NCI-H748 treated with DMSO at 0.1 percent for 48 hours (cell line): ENCODE results near the gene KLK13.

Experiments used
- DNase-seq: peaks from one replicate; lab custom pipeline; 2025; lab: John Stamatoyannopoulos, UW

Gene KLK13

DNA sequence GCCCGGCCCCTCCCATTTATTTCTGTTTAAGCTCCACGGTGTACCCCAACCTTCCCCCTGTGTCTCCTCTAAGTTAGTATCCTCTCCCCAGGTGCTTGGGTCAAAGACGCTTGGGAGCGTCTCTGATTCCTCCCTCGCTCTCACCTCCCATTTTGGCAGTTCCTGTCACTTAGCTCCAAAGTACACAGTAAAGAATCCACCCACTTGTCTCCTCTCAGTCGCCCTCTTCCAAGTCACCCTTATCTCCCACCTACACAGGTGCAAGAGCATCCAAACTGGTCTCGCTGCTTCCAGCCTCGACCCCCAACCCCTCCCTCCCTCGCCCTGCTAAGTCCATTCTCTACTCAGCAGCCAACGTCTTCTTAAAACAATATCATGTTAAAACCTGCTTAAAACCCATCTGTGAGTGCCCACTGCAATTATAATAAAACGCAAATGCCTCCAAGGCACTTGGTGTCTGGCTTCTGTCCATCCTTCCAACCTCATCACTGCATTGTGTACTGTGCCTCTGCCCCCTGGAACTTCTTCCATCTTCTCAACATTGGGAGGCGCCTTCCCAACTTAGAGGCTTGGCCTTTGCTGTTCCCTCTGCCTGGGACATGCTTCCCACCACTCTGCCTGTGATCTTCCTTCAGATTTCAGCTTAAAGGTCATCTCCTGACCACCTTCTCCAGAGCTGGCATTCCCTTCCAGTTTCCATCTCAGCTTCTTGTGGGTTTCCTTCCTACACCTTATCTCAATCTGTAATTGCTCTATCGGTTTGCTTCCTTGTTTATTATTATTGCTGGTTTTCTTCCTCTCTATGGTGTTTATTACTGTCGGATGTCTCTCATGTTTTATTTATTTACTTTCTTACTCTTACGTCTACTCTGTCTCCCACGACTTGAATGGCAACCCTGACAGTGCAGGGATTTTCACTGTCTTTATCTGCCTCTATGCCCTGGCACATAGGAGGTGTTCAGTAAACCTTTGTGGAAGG, 27.3 kb upstream of the KLK13 start:
- peak; percentile 48 for DNase-seq

DNA sequence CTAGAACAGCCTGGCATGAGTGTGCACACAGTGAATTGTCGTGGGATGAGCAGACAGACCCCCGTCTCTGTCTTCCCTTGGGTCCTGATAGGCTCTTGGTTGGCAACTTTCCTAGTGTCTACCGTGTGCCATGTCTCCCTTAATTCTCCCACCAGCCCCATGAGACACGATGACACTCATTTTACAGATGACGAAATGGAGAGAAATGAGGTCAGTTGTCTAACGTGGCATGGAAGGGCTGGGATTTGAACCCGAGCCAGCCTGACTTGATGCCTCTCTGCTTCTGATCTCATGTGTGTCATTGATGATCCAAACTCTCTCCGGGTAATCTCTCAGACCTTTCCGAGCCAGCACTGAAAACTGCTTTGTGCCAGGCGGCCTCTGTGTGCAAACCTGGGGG, 26.2 kb upstream of the KLK13 start:
- no peak for DNase-seq

GRCh38 chr19:51090471-51090870, 25.6 kb upstream of the KLK13 start:
- DNase-seq, result no peak

DNA sequence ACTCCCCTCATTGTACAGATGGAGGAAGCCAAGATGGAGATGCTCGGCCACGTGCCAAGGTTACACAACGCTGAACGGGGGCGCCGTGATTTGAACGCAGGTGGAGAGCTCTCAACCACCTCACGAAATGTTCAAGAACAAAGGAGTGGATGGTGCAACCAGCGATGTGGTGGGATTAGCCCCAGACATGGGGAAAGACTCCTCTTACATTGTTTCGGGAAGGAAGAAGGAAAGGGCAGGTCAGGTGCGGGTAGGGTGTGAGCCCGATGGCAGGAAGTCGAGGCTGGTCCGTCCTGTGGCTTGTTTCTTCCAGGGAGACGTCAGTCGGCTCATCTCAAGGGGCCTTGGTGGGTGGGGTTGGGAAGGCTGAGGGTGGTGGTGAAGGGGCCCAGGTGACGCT, 24.9 kb upstream of the KLK13 start:
- no peak for DNase-seq

DNA sequence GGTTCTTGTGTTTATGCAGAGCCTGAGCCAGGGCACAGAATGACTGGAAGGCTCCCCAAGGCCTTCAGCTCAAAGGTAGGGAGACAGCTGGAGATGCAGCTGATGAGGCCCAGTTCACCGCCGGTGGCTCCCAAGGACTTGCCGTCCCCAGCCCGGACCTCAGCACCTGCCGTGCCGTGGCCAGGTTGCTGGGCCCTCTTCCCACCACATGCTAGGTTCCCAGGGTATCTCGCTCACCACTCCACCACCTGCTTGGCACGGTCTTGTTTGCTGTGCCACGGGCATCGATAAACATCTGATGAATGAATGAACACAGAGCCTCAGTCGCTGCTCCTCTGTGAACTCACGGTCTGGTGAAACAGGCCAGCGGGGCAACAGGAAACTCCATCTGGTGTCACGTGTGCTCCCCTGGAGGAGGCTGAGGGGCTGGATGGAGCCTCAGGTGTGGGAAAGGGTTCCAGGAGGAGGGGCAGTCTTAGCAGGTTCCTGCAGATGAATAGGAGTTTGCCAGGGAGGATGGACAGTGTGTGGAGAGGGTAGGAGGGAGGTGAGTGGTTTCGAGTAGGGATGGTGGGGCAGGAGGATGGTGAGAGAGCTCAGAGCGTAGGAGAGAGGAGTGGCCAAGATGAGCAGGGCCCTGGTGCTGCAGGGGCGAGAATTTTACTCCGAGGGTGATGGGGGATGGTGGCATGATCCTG, 21.4 kb upstream of the KLK13 start:
- no peak for DNase-seq

DNA sequence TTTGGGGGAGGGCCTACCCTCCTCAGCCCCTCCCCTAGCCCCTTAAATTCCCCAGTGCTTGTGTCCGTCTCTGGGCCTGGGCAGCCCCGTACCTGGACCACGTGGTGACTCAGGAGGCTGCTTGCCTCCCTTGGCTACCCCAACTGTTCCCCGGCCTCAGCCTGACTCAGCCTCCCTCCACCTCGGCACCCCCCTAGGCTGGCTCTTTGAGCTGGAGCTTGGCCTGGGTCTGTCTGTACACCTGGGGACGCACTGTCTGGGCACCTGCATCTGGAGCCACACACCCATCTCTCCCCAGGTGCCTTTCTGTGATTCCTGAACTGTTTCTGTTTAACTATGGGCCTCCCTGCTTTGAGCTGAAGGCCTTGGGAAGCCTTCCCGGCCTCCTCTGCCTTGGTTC, 19.6 kb upstream of the KLK13 start:
- no peak for DNase-seq

GRCh38 chr19:51083783-51084182, 18.9 kb upstream of the KLK13 start:
- DNase-seq, result no peak

DNA sequence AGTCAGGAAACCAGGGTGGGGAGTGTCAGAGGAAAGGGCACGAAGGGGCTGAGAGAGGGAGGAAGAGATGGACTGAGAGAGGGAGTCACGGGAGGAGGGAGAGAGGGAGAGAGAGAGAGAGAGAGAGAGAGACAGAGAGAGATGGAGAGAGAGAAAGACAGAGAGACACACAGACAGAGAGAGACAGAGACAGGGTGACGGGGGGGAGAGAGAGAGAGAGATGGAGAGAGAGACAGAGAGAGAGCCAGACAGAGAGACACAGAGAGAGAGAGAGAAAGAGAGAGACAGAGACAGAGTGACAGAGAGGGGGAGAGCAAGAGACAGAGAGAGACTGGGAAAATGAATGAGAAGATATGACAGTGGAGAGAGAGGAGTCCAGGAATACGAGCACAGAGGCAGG, 18.3 kb upstream of the KLK13 start:
- no peak for DNase-seq

DNA sequence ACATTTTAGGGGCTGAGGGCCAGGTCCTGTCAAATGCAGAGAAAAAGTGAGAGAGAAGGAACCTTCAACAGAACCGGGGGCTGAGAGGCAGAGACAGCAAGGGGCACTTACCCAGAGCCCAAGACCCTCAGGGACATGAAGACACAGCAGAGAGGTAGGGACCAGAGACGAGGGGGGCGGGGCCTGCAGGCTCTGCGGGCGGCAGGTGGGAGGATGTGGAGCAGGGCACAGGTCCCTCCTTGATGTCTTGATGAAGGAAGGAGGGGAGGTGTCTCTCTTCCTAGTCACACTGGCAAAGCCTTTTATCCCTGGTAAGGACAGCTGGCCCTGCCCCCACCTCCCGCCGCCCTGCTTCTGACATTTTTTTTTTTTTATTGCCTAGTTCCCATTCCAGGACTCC, 17.7 kb upstream of the KLK13 start, which contains the start of gene KLK14:
Gene KLK14 (minus strand): TSS at position 277 of the 400 bp plus-strand sequence. CDS start 273 bp downstream, at position 4.
- no peak for DNase-seq

DNA sequence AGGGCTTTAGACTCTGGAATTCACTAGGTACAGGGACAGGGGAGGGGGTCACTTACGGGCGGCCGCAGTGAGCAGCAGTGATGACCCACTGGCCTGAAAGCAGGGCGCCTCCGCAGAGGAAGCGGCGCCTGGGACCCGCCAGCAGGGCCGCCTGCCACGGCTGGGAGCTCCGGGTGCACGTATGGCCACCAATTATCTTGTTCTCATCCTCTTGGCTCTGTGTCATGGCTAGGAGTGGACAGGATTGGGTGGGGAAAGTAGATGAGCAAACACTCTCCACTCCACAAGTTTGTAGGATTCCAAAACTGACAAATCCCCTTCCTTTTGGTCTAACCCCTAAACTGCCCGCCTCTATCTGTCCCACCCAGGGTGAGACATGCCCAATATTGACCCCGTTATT, 16.6 kb upstream of the KLK13 start:
- no peak for DNase-seq

DNA sequence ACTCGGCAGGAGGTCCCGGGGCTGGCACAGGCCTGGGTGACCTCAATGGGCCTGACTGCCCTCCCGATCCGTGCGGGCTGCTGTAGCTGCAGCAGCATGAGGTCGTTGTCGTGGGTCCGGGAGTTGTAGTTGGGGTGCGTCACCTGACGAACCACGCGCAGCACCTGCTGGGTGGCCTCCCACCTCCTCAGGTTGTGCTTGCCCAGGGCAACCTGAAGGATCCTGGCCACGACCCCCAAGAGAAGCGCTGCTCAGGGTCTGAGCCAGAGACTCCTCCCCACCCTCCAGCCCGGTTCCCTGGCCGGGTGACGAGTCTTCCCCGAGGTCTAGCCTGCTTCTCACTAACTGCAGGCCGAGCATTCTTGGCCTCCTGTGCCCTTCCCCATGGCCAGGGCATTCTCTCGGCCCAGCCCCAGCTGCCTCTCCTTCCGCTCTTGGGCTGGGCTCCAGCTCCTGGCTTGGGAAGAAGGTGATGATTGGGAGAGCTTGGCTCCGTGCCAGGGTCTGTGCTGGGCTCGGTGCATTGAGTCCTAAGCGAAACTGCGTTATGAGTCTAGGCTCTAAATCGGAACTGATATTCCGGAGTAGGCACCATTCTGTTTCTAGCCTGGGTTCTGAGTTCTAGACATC, 14.7 kb upstream of the KLK13 start:
- no peak for DNase-seq

DNA sequence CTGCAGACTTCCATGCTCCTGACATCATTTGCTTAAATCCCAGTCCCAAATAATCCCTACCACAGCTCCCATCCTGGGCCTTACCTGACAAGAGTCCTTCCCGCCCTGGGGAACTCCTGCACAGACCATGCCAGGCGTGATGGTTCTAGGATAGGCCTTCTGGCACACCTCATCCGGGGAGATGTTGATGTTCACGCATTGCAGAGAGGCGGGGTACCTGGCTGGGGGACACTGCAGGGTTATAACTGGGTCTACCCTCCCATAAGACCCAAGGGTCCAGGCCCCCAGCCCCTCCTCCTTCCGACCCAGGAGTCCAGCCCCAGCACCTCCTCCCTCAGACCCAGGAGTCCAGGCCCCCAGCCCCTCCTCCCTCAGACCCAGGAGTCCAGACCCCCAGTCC, 13.8 kb upstream of the KLK13 start:
- DNase-seq, result no peak

DNA sequence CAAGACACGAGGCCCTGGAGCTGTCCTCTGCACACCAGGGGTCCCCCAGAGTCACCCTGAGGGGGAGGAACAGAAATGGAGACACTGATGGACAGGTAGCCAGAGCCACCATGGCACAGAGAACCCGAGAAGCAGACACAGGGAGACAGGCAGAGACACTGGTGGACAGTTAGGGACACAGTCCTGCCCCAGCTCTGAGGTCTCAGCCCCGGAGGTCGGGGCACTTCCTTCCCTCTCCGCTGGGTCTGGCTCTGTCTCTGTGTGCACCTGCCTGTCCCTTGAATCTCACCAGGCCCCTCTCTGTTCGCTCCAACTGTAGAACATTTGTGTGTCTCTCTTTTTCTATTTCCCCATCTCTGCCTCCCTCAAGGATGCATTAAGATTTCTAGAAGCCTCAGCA, 13.2 kb upstream of the KLK13 start:
- DNase-seq, result no peak

- DNase-seq, result no peak
Measured at GRCh38 chr19:51076631-51077213, 11.8 kb upstream of the KLK13 start.

GRCh38 chr19:51075998-51076397, 11.1 kb upstream of the KLK13 start:
- no peak for DNase-seq

DNA sequence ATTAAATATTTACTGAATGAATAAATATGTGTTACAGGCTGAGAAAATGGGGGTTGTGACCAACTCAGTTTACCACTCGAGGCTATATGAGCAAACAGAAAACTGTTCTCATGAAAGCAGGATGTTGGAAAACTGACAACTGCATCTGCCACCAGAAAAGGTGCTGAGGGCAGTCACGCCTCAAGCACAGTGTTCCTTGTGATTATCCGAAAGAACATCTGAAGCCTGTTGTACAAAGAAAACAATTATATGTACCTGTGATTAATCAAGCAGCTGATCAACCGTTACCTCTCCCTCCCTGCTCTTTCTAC, 6.2 kb upstream of the KLK13 start:
- DNase-seq, result peak; percentile 96

GRCh38 chr19:51070334-51071094, 5.6 kb upstream of the KLK13 start:
- peak; percentile 73 for DNase-seq

DNA sequence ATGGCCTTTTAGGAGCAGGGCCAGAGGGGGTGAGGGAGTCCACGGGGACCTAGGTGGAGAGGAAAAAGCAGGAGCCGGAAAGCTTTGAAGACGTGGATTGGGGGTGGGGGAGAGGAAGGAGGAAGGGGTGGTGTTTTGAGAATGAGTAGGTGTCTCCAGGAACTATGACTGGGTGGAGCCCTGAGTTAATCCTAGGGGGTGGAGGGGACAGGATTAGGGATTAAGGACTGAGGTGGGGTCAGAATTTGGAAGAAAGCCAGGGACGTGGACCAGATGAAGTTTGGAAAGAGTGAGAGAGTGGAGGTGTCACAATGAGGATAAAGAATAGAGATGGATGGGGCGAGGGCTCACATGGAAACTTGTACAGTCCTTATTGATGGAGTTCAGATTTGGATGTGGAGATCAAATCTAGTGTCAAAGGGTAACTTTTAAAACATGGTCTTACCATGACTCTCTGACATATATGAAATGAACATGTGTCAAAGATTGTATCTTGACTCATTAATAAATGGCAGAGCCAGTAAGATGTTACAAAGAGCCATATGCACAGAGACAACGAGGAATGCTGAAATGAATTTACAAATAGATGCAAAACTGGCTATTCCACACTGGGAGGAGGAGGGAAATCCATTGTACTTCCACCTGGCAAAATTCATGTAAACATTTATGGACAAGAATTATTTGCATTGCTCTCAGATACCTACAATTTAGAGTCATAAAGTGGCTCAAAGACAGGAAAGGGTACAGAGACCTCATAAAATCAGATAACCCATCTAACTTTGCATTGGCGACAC, 1.7 kb upstream of the KLK13 start:
- peak; percentile 14 for DNase-seq

DNA sequence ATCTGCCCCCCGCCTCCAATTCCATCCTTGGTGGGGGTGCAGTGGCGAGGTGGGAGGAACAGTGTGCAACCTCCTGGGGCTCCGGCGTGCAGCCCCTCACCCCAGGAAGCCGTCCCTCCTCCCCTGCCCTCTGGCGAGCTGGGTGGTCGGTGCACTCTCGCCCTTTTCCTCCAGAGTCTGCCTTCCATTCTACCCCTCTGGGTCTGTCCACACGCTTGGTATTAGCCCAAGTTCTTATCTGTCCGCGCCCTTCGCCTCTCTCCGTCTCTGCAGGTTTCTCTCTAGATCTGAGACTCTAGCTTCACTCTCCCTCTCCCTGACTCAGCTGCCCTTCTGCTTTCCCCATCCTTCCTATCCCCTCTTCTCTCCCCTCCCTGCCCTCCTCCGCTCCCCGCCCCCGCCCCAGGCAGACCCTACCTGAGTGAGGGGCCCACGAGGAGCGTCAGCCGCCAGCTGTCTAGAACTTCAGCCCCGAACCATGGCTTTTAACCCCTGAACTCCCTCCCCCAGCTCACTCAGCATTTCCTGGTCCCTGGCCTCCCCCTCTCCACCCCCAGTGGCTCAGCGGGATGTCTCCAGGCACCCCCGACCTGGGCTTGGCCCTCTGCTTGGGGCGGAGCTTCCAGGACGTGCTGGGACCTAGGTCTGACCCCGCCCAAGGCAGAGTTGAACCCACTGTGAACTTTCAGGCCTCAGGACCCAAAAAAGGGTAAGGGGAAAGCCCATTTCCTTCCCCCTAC, 499 bp upstream of the KLK13 start:
- no peak for DNase-seq

DNA sequence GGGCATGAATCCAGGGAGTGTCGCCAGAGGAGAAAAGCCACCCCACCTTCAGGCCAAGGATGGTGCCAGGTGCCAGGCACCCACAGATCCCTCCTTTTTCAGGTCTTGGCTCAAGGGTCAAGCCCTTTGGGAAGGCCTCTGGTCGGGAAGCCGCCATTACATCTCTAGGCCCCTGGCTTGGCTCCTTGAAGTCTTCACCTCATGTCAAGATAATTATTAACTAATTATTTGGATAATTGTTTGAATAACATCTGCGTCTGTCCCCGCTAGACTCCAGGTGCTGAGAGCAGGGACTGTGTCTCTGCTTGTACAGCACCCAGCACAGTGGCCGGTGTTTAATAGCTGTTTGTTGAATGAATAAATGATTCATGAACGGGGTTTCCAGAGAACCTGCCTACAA, 1.2 kb downstream of the KLK13 start:
- DNase-seq, result no peak
